ENCODE results near the gene GMEB1. TPM values are rescaled to one million over a fixed set of nuclear protein-coding genes. Genes with fewer than 3 reads are reported as not detected.
"Not testable (repeated sequence)": the region's sequence is repeated elsewhere in the genome, so short reads cannot be mapped to it uniquely, and the experiment has no call there.

The GMEB1 gene
- total RNA-seq, 1 experiment from 2014 or later: 8.8 TPM

DNA sequence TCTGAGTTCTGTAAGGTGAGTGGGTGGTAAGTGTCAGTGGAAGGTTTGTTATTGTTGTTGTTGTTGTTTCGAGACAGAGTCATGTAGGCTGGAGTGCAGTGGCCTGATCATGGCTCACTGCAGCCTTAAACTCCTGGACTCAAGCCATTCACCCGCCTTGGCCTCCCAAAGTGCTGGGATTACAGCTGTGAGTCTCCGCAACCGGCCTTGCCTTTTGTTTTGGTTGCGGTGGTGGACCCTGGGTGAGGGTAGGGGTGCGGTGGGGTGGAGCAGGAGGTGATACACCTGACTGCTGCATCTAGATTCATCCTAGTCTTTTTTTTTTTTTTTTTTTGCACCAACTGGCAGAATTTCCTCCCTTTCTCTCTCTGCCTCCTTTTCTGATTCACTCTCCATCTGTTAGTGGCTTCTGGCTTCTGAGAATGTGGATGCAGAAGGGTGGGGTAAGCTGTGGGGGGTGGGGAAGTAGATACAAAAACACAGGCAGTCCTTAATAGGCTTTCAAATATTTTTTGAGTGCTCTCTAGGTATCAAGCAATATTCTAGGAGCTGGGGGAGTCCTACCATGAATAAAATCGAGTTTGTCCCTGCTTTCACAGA is 4.6 kb upstream of the GMEB1 start:
- Histone ChIP-seq H3K36me3 (ENCODE audit: insufficient read depth, low read length) (no peaks in the 10 kb centered on the region), H3K79me2 (ENCODE audit: low read length) (peaks cover 4% of the 10 kb centered on the region), H3K27me3 (ENCODE audit: low read length) (no peaks in the 10 kb centered on the region), H3K4me2 (ENCODE audit: low read depth, low read length, poor library complexity, severe bottlenecking) (no peak overlapping the region), H3K27ac (ENCODE audit: low read length) (no peak overlapping the region), H3K9me3 (ENCODE audit: low read length) (no peaks in the 10 kb centered on the region), H3K4me1 (ENCODE audit: low read length) (peaks cover 11% of the 10 kb centered on the region), H3K9ac (ENCODE audit: low read length) (no peak overlapping the region), H2AFZ (ENCODE audit: low read length) (no peak overlapping the region), H3K9me2 (replicated peaks; ENCODE audit: insufficient read depth, low read length) (no peaks in the 10 kb centered on the region), H4K20me1 (ENCODE audit: insufficient read depth, low read depth, low read length) (no peaks in the 10 kb centered on the region), H3K4me3 (ENCODE audit: low read length) (no peak overlapping the region)
- no peak for DNase-seq

- no peaks in the 10 kb centered on the region for H4K20me1 ChIP-seq (ENCODE audit: insufficient read depth, low read depth, low read length)
Observed at GRCh38 chr1:28666806-28667205, 1.8 kb upstream of the GMEB1 start.

GRCh38 chr1:28668956-28669723 is 556 bp downstream of the GMEB1 start:
- peak; percentile 79 for DNase-seq
- Histone ChIP-seq H3K4me1 (ENCODE audit: low read length) (peaks cover 16% of the 10 kb centered on the region), H3K9me3 (ENCODE audit: low read length) (no peaks in the 10 kb centered on the region), H3K9ac (ENCODE audit: low read length) (peak overlapping the region; percentile 99), H4K20me1 (ENCODE audit: insufficient read depth, low read depth, low read length) (no peaks in the 10 kb centered on the region), H3K36me3 (ENCODE audit: insufficient read depth, low read length) (no peaks in the 10 kb centered on the region), H3K27me3 (ENCODE audit: low read length) (no peaks in the 10 kb centered on the region), H3K4me3 (ENCODE audit: low read length) (peak overlapping the region; percentile 80), H3K9me2 (replicated peaks; ENCODE audit: insufficient read depth, low read length) (no peaks in the 10 kb centered on the region), H3K4me2 (ENCODE audit: low read depth, low read length, poor library complexity, severe bottlenecking) (peak overlapping the region; percentile 80), H3K79me2 (ENCODE audit: low read length) (peaks cover 39% of the 10 kb centered on the region), H3K27ac (ENCODE audit: low read length) (peak overlapping the region; percentile 96), H2AFZ (ENCODE audit: low read length) (no peak overlapping the region)

More at GRCh38 chr1:28666806-28667205, 1.8 kb upstream of the GMEB1 start:
- Histone ChIP-seq H3K36me3 (ENCODE audit: insufficient read depth, low read length) (no peaks in the 10 kb centered on the region), H3K9ac (ENCODE audit: low read length) (no peak overlapping the region), H3K27me3 (ENCODE audit: low read length) (no peaks in the 10 kb centered on the region), H3K9me2 (replicated peaks; ENCODE audit: insufficient read depth, low read length) (no peaks in the 10 kb centered on the region), H3K79me2 (ENCODE audit: low read length) (peaks cover 28% of the 10 kb centered on the region), H3K9me3 (ENCODE audit: low read length) (no peaks in the 10 kb centered on the region), H3K27ac (ENCODE audit: low read length) (no peak overlapping the region), H3K4me3 (ENCODE audit: low read length) (no peak overlapping the region), H2AFZ (ENCODE audit: low read length) (no peak overlapping the region), H3K4me1 (ENCODE audit: low read length) (peaks cover 16% of the 10 kb centered on the region), H3K4me2 (ENCODE audit: low read depth, low read length, poor library complexity, severe bottlenecking) (no peak overlapping the region)
- no peak for DNase-seq

- H3K9me3 ChIP-seq (ENCODE audit: low read length): no peaks in the 10 kb centered on the region
- H3K27me3 ChIP-seq (ENCODE audit: low read length): no peaks in the 10 kb centered on the region
- peaks cover 46% of the 10 kb centered on the region for H3K79me2 ChIP-seq (ENCODE audit: low read length)
- no peak overlapping the region for H3K9ac ChIP-seq (ENCODE audit: low read length)
- no peak overlapping the region for H3K4me3 ChIP-seq (ENCODE audit: low read length)
- H2AFZ ChIP-seq (ENCODE audit: low read length): no peak overlapping the region
- H4K20me1 ChIP-seq (ENCODE audit: insufficient read depth, low read depth, low read length): no peaks in the 10 kb centered on the region
- H3K36me3 ChIP-seq (ENCODE audit: insufficient read depth, low read length): no peaks in the 10 kb centered on the region
- no peak overlapping the region for H3K27ac ChIP-seq (ENCODE audit: low read length)
- H3K4me2 ChIP-seq (ENCODE audit: low read depth, low read length, poor library complexity, severe bottlenecking): no peak overlapping the region
- peaks cover 18% of the 10 kb centered on the region for H3K4me1 ChIP-seq (ENCODE audit: low read length)
- DNase-seq: no peak
- no peaks in the 10 kb centered on the region for H3K9me2 ChIP-seq (replicated peaks; ENCODE audit: insufficient read depth, low read length)
Observed at GRCh38 chr1:28671254-28671780, 2.7 kb downstream of the GMEB1 start.

- H3K4me2 ChIP-seq (ENCODE audit: low read depth, low read length, poor library complexity, severe bottlenecking); DNase-seq; H3K4me3 ChIP-seq (ENCODE audit: low read length); H4K20me1 ChIP-seq (ENCODE audit: insufficient read depth, low read depth, low read length); H3K9me3 ChIP-seq (ENCODE audit: low read length); H3K27ac ChIP-seq (ENCODE audit: low read length); H3K9ac ChIP-seq (ENCODE audit: low read length); H3K27me3 ChIP-seq (ENCODE audit: low read length); H3K9me2 ChIP-seq (replicated peaks; ENCODE audit: insufficient read depth, low read length); H2AFZ ChIP-seq (ENCODE audit: low read length); H3K36me3 ChIP-seq (ENCODE audit: insufficient read depth, low read length): not testable (repeated sequence)
- peaks cover 55% of the 10 kb centered on the region for H3K79me2 ChIP-seq (ENCODE audit: low read length)
- H3K4me1 ChIP-seq (ENCODE audit: low read length): peaks cover 12% of the 10 kb centered on the region
Observed at GRCh38 chr1:28672971-28673370, 4.4 kb downstream of the GMEB1 start.

- Histone ChIP-seq H3K79me2 (ENCODE audit: low read length) (peaks cover 42% of the 10 kb centered on the region), H2AFZ (ENCODE audit: low read length) (no peak overlapping the region), H3K9me2 (replicated peaks; ENCODE audit: insufficient read depth, low read length) (no peaks in the 10 kb centered on the region), H4K20me1 (ENCODE audit: insufficient read depth, low read depth, low read length) (no peaks in the 10 kb centered on the region), H3K27ac (ENCODE audit: low read length) (0 out of 2 replicates have a peak overlapping the region, but pooled peaks have one; percentile 11), H3K4me3 (ENCODE audit: low read length) (no peak overlapping the region), H3K9me3 (ENCODE audit: low read length) (no peaks in the 10 kb centered on the region), H3K36me3 (ENCODE audit: insufficient read depth, low read length) (no peaks in the 10 kb centered on the region), H3K4me2 (ENCODE audit: low read depth, low read length, poor library complexity, severe bottlenecking) (no peak overlapping the region), H3K9ac (ENCODE audit: low read length) (no peak overlapping the region), H3K4me1 (ENCODE audit: low read length) (peaks cover 2% of the 10 kb centered on the region; the same call in 1 of the 2 replicates), H3K27me3 (ENCODE audit: low read length) (no peaks in the 10 kb centered on the region)
- peak; percentile 44 for DNase-seq
Observed at GRCh38 chr1:28675924-28676257, 7.3 kb downstream of the GMEB1 start.

DNA sequence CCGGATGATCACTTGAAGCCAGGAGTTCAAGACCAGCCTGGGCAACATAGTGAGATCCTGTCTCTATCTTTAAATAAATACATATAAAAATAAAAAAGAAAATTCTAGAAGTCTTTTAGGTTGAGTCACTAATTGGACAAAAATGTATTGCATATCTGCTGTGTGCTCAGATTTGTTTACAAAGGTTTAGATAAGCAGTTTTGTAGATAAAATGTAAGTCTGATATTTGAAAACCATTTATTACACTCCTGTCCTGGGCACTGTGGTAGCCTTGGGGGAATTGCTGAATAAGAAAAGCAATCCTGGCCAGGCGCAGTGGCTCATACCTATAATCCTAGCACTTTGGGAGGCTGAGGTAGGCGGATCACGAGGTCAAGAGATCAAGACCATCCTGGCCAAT is 11.6 kb downstream of the GMEB1 start:
- Histone ChIP-seq H3K36me3 (ENCODE audit: insufficient read depth, low read length) (no peaks in the 10 kb centered on the region), H2AFZ (ENCODE audit: low read length) (no peak overlapping the region), H3K4me1 (ENCODE audit: low read length) (peaks cover 2% of the 10 kb centered on the region; the same call in 1 of the 2 replicates), H3K4me2 (ENCODE audit: low read depth, low read length, poor library complexity, severe bottlenecking) (no peak overlapping the region), H3K4me3 (ENCODE audit: low read length) (no peak overlapping the region), H3K9ac (ENCODE audit: low read length) (no peak overlapping the region), H3K27me3 (ENCODE audit: low read length) (no peaks in the 10 kb centered on the region), H3K9me2 (replicated peaks; ENCODE audit: insufficient read depth, low read length) (no peaks in the 10 kb centered on the region), H3K9me3 (ENCODE audit: low read length) (no peaks in the 10 kb centered on the region), H3K27ac (ENCODE audit: low read length) (no peak overlapping the region), H4K20me1 (ENCODE audit: insufficient read depth, low read depth, low read length) (no peaks in the 10 kb centered on the region), H3K79me2 (ENCODE audit: low read length) (peaks cover 28% of the 10 kb centered on the region)
- no peak for DNase-seq

GRCh38 chr1:28682840-28683239 is 14.3 kb downstream of the GMEB1 start:
- Histone ChIP-seq H3K9me2 (replicated peaks; ENCODE audit: insufficient read depth, low read length) (no peaks in the 10 kb centered on the region), H3K36me3 (ENCODE audit: insufficient read depth, low read length) (no peaks in the 10 kb centered on the region), H3K79me2 (ENCODE audit: low read length) (peaks cover 15% of the 10 kb centered on the region; the same call in 1 of the 2 replicates), H3K4me2 (ENCODE audit: low read depth, low read length, poor library complexity, severe bottlenecking) (no peak overlapping the region), H3K27ac (ENCODE audit: low read length) (no peak overlapping the region), H3K4me3 (ENCODE audit: low read length) (no peak overlapping the region), H4K20me1 (ENCODE audit: insufficient read depth, low read depth, low read length) (no peaks in the 10 kb centered on the region), H3K4me1 (ENCODE audit: low read length) (no peaks in the 10 kb centered on the region), H3K27me3 (ENCODE audit: low read length) (no peaks in the 10 kb centered on the region), H3K9me3 (ENCODE audit: low read length) (no peaks in the 10 kb centered on the region), H2AFZ (ENCODE audit: low read length) (no peak overlapping the region), H3K9ac (ENCODE audit: low read length) (no peak overlapping the region)
- no peak for DNase-seq

Data from Karpas-422 (cell line).